Thyroid gland (tissue), 4 donors: ENCODE results near the gene UBE2E2. TPM values are rescaled to one million over a fixed set of nuclear protein-coding genes. Genes with fewer than 3 reads are reported as not detected.

Source experiments
- DNase-seq, 2 donors: peaks; one replicate each; pipeline ENCODE4 v3.0.0-alpha.2; 2019
- H3K27ac ChIP-seq, 3 donors: fragments of 200-600 bp; sonication (generic); 1 replicate in 2 of 3; 2 replicates in 1 of 3; pipeline ENCODE4 v1.5.1; 2016 to 2019; ENCODE audit warnings: mild to moderate bottlenecking in 1 of 3, moderate library complexity in 1 of 3
- H3K27me3 ChIP-seq: fragments of 200-600 bp; sonication (generic); one replicate; pipeline ENCODE4 v1.5.1; 2019
- H3K36me3 ChIP-seq, 2 donors: fragments of 200-600 bp; sonication (generic); one replicate each; pipeline ENCODE4 v1.5.1; 2016 to 2019
- H3K4me1 ChIP-seq, 2 donors: fragments of 200-600 bp; sonication (generic); one replicate each; pipeline ENCODE4 v1.5.1; 2017 to 2019
- H3K4me3 ChIP-seq, 3 donors: fragments of 200-600 bp; sonication (generic); replicated peaks in 1 of 3; 1 replicate in 2 of 3; 2 replicates in 1 of 3; pipeline ENCODE4 v1.5.1; 2016; ENCODE audit warnings: mild to moderate bottlenecking in 1 of 3
- H3K9me3 ChIP-seq: fragments of 200-600 bp; sonication (generic); one replicate; pipeline ENCODE4 v1.5.1; 2017
- CTCF ChIP-seq, 6 experiments: fragments of 200-600 bp in 3 of 6; fragments of 450-650 bp in 3 of 6; sonication (generic) in 3 of 6; IDR thresholded peaks; one replicate each; pipeline ENCODE4 v1.5.1; 2016 to 2019; ENCODE audit warnings: antibody characterized with exemption in 6 of 6, mild to moderate bottlenecking in 2 of 6, inconsistent platforms in 1 of 6, moderate library complexity in 1 of 6
- POLR2A ChIP-seq, 2 donors: fragments of 450-650 bp; IDR thresholded peaks; one replicate each; pipeline ENCODE4 v1.6.1; 2017; ENCODE audit warnings: antibody characterized with exemption in 2 of 2, mild to moderate bottlenecking in 2 of 2, moderate library complexity in 1 of 2
- WGBS, 2 donors: methylation state at CpG; one replicate each; pipeline ENCODE4 v1.1.5; 2017; 5-methylcytosine and 5-hydroxymethylcytosine counted together
- intact Hi-C: fragments of 100-400 bp; cut with DNase I; formaldehyde crosslinking; loops from one replicate; pipeline ENCODE4 v1.15.1; 2023
- total RNA-seq, 4 donors: library from RNA; depleted of rRNA; stranded (reverse); fragments of >200 nt; gene quantifications; one replicate each; pipeline ENCODE4 v1.2.3, GENCODE V29; 2016

UBE2E2 gene
- total RNA-seq, 4 donors from 2014 or later: 28.5 to 46.0 (median 38.4) TPM

DNA sequence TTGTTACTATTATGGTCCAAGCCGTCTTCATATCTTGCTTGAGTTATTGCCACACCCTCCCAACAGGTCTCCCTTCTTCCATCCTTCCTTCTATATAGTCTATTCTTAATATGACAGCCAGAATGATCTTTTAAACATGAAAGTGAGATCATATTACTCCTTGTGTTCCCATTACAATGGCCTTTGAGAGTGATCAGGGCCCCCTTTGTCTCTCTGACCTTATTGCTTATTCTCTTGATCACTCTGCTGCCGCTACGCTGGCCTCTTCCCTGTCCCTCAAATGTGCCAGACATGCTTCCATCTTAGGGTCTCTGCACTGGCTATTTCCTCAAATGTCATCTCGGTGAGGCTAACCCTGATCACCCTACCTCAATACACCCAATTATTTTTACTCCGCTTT, 38.1 kb downstream of the UBE2E2 start:
- TF ChIP-seq POLR2A (IDR thresholded peaks at IDR 0.05) (no peak), CTCF (IDR thresholded peaks at IDR 0.05) (no peak)
- no peak overlapping the region for H3K27ac ChIP-seq
- no peaks in the 10 kb centered on the region for H3K9me3 ChIP-seq
- no peaks in the 10 kb centered on the region for H3K36me3 ChIP-seq
- intact Hi-C loops: no loop called here
- WGBS, 2 donors: 96 to 98% methylated on average over 5 of the region's 5 CpGs
- no peak overlapping the region for H3K4me3 ChIP-seq
- no peaks in the 10 kb centered on the region for H3K27me3 ChIP-seq
- DNase-seq: no peak
- no peaks in the 10 kb centered on the region for H3K4me1 ChIP-seq

- WGBS, 2 donors: 90 to 97% methylated on average over 2 of the region's 2 CpGs
- no peak overlapping the region for H3K27ac ChIP-seq
- no peak for DNase-seq
- intact Hi-C loops: no loop called here
- no peaks in the 10 kb centered on the region for H3K9me3 ChIP-seq
- H3K4me1 ChIP-seq: no peaks in the 10 kb centered on the region
- no peak overlapping the region for H3K4me3 ChIP-seq
- no peaks in the 10 kb centered on the region for H3K36me3 ChIP-seq
- TF ChIP-seq POLR2A (IDR thresholded peaks at IDR 0.05): no peak
- TF ChIP-seq CTCF (IDR thresholded peaks at IDR 0.05): no peak
- no peaks in the 10 kb centered on the region for H3K27me3 ChIP-seq
Observed at GRCh38 chr3:23242106-23242505, 39.0 kb downstream of the UBE2E2 start.

- H3K27me3 ChIP-seq: no peaks in the 10 kb centered on the region
- WGBS, 2 donors: 72 to 80% methylated on average over 2 of the region's 2 CpGs
- intact Hi-C loops: no loop called here
- no peak for DNase-seq
- no peaks in the 10 kb centered on the region for H3K9me3 ChIP-seq
- peaks cover 0 to 3% of the 10 kb centered on the region in 2 donors for H3K4me1 ChIP-seq
- no peaks in the 10 kb centered on the region for H3K36me3 ChIP-seq
- H3K27ac ChIP-seq: no peak overlapping the region
- TF ChIP-seq POLR2A (IDR thresholded peaks at IDR 0.05) (no peak), CTCF (IDR thresholded peaks at IDR 0.05) (no peak)
- H3K4me3 ChIP-seq: no peak overlapping the region
Observed at GRCh38 chr3:23244324-23245041, 41.4 kb downstream of the UBE2E2 start.

GRCh38 chr3:23246651-23247050, 43.5 kb downstream of the UBE2E2 start:
- WGBS, 2 donors: 90 to 92% methylated on average over 3 of the region's 3 CpGs
- no peak overlapping the region for H3K4me3 ChIP-seq
- no peak overlapping the region for H3K27ac ChIP-seq
- H3K4me1 ChIP-seq: peaks cover 0 to 3% of the 10 kb centered on the region in 2 donors
- no peaks in the 10 kb centered on the region for H3K36me3 ChIP-seq
- no peak for TF ChIP-seq POLR2A (IDR thresholded peaks at IDR 0.05)
- TF ChIP-seq CTCF (IDR thresholded peaks at IDR 0.05): no peak
- no peak for DNase-seq
- no peaks in the 10 kb centered on the region for H3K27me3 ChIP-seq
- H3K9me3 ChIP-seq: no peaks in the 10 kb centered on the region
- intact Hi-C loops: no loop called here

DNA sequence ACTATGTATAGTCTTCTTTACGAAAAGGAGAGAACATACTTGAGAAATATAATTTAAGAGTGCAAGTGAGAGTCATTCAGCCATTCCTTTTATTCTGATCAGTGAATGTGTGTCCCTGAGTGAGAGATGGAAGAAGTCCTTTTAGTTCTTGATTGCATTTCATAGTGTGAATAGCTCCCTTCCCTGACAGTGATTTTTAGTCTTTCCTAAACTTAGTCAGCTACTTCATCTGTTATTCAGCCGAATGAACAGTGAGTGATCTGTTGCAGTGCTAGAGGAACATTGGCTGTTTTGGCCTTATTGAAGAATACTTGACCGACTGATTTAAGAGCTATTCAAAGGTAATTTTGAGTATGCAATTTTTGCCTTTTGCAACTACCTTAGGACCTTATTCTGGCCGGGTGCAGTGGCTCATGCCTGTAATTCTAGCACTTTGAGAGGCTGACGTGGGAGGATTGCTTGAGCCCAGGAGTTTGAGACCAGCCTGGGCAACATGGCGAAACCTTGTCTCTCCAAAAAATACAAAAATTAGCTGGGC, 45.5 kb downstream of the UBE2E2 start:
- WGBS, 2 donors: 40% methylated on average over 6 of the region's 6 CpGs
- peak; percentile 39 to 44 for DNase-seq
- H3K27ac ChIP-seq: no peak overlapping the region
- H3K4me1 ChIP-seq: peaks cover 0 to 3% of the 10 kb centered on the region in 2 donors
- no peaks in the 10 kb centered on the region for H3K36me3 ChIP-seq
- intact Hi-C loops: no loop called here
- TF ChIP-seq POLR2A (IDR thresholded peaks at IDR 0.05): no peak
- no peak for TF ChIP-seq CTCF (IDR thresholded peaks at IDR 0.05)
- no peak overlapping the region for H3K4me3 ChIP-seq
- H3K27me3 ChIP-seq: no peaks in the 10 kb centered on the region
- no peaks in the 10 kb centered on the region for H3K9me3 ChIP-seq
